Stomach (tissue), 9 donors: ENCODE results near the gene AFF1. TPM values are rescaled to one million over a fixed set of nuclear protein-coding genes. Genes with fewer than 3 reads are reported as not detected.

Experiments
- DNase-seq, 2 donors: peaks; one replicate each; pipeline versions ENCODE4 v3.0.0 to v3.0.0-alpha.2; 2013 to 2019
- H3K27ac ChIP-seq, 5 donors: fragments of 200-600 bp in 4 of 5; sonication (generic) in 4 of 5; one replicate each; pipeline ENCODE4 v1.5.1; 2013 to 2019; ENCODE audit warnings: mild to moderate bottlenecking in 1 of 5, moderate library complexity in 1 of 5
- H3K27me3 ChIP-seq, 3 donors: fragments of 200-600 bp; sonication (generic); one replicate each; pipeline ENCODE4 v1.5.1; 2017 to 2019; ENCODE audit warnings: mixed run types in 1 of 3
- H3K36me3 ChIP-seq, 4 donors: fragments of 200-600 bp; sonication (generic); 1 replicate in 3 of 4; 2 replicates in 1 of 4; pipeline ENCODE4 v1.5.1; 2016 to 2019
- H3K4me1 ChIP-seq, 4 donors: fragments of 200-600 bp; sonication (generic); one replicate each; pipeline ENCODE4 v1.5.1; 2016 to 2019
- H3K4me3 ChIP-seq, 4 donors: fragments of 200-600 bp; sonication (generic) in 3 of 4; one replicate each; pipeline ENCODE4 v1.5.1; 2016 to 2019; ENCODE audit warnings: mild to moderate bottlenecking in 1 of 4
- H3K9me3 ChIP-seq, 4 donors: fragments of 200-600 bp; sonication (generic); one replicate each; pipeline ENCODE4 v1.5.1; 2016 to 2019
- EP300 ChIP-seq: sonication (generic); formaldehyde crosslinking; IDR thresholded peaks from one replicate; pipeline ENCODE4 v1.6.1; 2017; ENCODE audit warnings: antibody characterized with exemption
- POLR2A ChIP-seq, 4 donors: fragments of 450-650 bp; IDR thresholded peaks; one replicate each; pipeline ENCODE4 v1.6.1; 2016; ENCODE audit warnings: antibody characterized with exemption in 4 of 4, control low read depth in 2 of 4, mild to moderate bottlenecking in 1 of 4, moderate library complexity in 1 of 4
- POLR2AphosphoS5 ChIP-seq, 3 donors: sonication (generic); formaldehyde crosslinking; IDR thresholded peaks; one replicate each; pipeline ENCODE4 v1.6.1; 2016; ENCODE audit warnings: antibody characterized with exemption in 3 of 3
- WGBS, 5 donors: extraction: QIAGEN DNeasy Blood & Tissue Kit in 3 of 5; methylation state at CpG; one replicate each; pipeline versions ENCODE4 v1.1.5 to v1.1.7; 2013 to 2018; 5-methylcytosine and 5-hydroxymethylcytosine counted together
- intact Hi-C: fragments of 100-400 bp; cut with DNase I; formaldehyde crosslinking; loops from one replicate; pipeline ENCODE4 v1.15.1; 2023; ENCODE audit warnings: low total_unique reads
- polyA plus RNA-seq, 3 donors: library from polyadenylated mRNA; stranded (reverse); fragments of 200-250 nt; gene quantifications; one replicate each; pipeline ENCODE4 v1.2.3, GENCODE V29; 2013
- total RNA-seq, 5 donors: library from RNA; depleted of rRNA; stranded (reverse); fragments of >200 nt; gene quantifications; one replicate each; pipeline versions ENCODE4 v1.1.0 to v1.2.3, GENCODE V29; 2014 to 2016
- TF ChIP-seq, protein P1 (sequence below), 7 experiments: fragments of 450-650 bp in 4 of 7; fragments of 200-600 bp in 3 of 7; sonication (generic) in 3 of 7; IDR thresholded peaks; one replicate each; pipeline ENCODE4 v1.5.1; 2016 to 2019; ENCODE audit warnings: antibody characterized with exemption in 7 of 7, control low read depth in 2 of 7, mild to moderate bottlenecking in 1 of 7
- donor health status: healthy with polysubstance abuse.
- donor health status: Bipolar disorder and iron deficiency.
- donor health status: healthy.

The AFF1 gene
- total and polyA plus RNA-seq, 8 donors: 6.9 to 177 (median 59.1) TPM

DNA sequence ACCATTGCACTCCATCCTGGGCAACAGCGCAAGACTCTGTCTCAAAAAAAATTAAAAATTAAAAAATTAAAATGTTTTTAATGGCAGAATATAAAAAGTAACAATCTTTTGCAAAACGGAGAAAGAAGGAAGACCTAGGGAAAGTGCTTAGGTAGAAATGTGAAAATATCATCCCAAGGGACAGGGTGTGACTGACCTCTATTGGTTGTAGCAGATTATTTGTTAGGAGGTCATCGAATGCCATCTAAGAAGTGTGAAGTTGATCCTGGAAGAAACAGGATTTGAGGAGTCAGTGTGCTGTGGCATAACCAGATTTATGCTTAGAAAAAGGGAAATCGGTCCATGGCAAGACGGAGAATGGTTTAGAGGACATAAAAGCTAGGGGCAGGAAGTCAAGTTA, 24.4 kb upstream of the AFF1 start:
- Histone ChIP-seq H3K9me3 (no peaks in the 10 kb centered on the region), H3K27me3 (no peaks in the 10 kb centered on the region), H3K4me1 (peaks cover 0 to 42% (median 24%) of the 10 kb centered on the region in 4 donors), H3K4me3 (no peak overlapping the region), H3K36me3 (peaks cover 0 to 5% (median 0%) of the 10 kb centered on the region in 4 donors), H3K27ac (no peak overlapping the region)
- intact Hi-C loops: no loop called here
- DNase-seq: no peak
- WGBS, 5 donors: 80 to 91% (median 82%) methylated on average over 5 of the region's 5 CpGs
- TF ChIP-seq POLR2A (IDR thresholded peaks at IDR 0.05) (no peak), EP300 (no peak)

DNA sequence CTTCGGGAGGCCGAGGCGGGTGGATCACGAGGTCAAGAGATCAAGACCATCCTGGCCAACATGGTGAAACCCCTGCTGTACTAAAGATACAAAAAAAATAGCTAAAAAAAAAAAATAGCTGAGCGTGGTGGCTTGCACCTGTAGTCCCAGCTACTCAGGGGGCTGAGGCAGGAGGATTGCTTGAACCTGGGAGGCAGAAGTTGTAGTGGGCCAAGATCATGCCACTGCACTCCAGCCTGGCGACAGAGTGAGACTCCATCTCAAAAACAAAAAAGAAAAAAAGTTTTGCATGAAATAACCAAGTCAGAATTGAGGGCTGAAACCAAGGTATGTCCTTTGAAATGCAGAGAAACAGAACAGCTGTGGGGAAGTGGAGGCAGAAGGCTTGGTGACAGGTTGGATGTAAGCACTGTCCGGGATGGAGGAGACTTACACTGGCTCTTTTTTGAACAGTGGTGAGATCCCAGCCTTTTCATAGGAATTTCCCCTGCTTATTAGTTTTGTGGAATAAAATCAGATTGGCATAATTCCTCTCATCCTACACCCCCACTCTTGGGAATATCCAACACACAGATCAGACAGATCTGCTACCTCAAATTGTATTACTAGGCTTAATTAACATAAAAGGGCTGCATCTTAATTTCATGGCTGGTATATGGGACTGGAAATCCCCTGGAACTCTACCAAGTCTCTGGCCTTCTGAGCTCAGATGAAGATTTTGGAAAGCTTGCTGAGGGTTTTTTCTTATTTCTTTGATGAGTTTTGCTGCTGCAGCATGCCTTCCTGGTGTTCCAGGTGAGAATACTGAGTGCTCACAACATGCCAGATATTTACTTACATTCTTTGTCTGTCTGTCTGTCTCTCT, 23.8 kb upstream of the AFF1 start:
- WGBS, 5 donors: 85 to 93% (median 89%) methylated on average over 7 of the region's 7 CpGs
- Histone ChIP-seq H3K36me3 (peaks cover 0 to 5% (median 0%) of the 10 kb centered on the region in 4 donors), H3K27me3 (no peaks in the 10 kb centered on the region), H3K4me3 (no peak overlapping the region), H3K4me1 (peaks cover 0 to 42% (median 24%) of the 10 kb centered on the region in 4 donors), H3K9me3 (no peaks in the 10 kb centered on the region), H3K27ac (no peak overlapping the region)
- TF ChIP-seq, protein P1, sequence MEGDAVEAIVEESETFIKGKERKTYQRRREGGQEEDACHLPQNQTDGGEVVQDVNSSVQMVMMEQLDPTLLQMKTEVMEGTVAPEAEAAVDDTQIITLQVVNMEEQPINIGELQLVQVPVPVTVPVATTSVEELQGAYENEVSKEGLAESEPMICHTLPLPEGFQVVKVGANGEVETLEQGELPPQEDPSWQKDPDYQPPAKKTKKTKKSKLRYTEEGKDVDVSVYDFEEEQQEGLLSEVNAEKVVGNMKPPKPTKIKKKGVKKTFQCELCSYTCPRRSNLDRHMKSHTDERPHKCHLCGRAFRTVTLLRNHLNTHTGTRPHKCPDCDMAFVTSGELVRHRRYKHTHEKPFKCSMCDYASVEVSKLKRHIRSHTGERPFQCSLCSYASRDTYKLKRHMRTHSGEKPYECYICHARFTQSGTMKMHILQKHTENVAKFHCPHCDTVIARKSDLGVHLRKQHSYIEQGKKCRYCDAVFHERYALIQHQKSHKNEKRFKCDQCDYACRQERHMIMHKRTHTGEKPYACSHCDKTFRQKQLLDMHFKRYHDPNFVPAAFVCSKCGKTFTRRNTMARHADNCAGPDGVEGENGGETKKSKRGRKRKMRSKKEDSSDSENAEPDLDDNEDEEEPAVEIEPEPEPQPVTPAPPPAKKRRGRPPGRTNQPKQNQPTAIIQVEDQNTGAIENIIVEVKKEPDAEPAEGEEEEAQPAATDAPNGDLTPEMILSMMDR (IDR thresholded peaks at IDR 0.05): no peak
- TF ChIP-seq POLR2A (IDR thresholded peaks at IDR 0.05): no peak
- intact Hi-C loops: no loop called here
- peak in 1 of 2 donors; percentile 45 for DNase-seq

DNA sequence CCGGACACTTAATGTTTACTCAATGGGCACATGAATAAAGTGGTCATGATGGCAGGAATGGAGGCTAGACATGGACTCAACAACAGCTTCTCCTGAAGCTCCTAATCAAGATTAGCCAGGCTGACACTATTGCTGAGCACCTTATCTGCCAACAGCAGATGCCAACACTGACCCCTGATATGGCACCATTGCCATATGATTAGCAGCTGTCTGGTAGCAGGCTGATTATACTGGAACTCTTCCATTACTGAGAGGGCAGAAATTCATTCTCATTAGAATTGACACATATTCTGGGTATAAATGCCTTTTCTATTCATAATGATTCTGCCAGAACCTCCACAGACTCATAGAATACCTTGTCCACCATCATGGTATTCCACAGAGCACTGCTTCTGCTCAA, 18.4 kb upstream of the AFF1 start:
- intact Hi-C loops: no loop called here
- 0 to 96% (median 36%) methylated on average over 1 of the region's 1 CpG for WGBS, 5 donors
- H3K27ac ChIP-seq: no peak overlapping the region
- no peaks in the 10 kb centered on the region for H3K9me3 ChIP-seq
- H3K4me1 ChIP-seq: peaks cover 0 to 5% (median 2%) of the 10 kb centered on the region in 4 donors
- no peaks in the 10 kb centered on the region for H3K27me3 ChIP-seq
- peaks cover 0 to 17% (median 0%) of the 10 kb centered on the region in 4 donors for H3K36me3 ChIP-seq
- no peak overlapping the region for H3K4me3 ChIP-seq
- DNase-seq: no peak
- no peak for TF ChIP-seq POLR2A (IDR thresholded peaks at IDR 0.05)
- TF ChIP-seq EP300: no peak
- no peak for TF ChIP-seq POLR2AphosphoS5 (IDR thresholded peaks at IDR 0.05)
- TF ChIP-seq, protein P1 (IDR thresholded peaks at IDR 0.05): no peak

DNA sequence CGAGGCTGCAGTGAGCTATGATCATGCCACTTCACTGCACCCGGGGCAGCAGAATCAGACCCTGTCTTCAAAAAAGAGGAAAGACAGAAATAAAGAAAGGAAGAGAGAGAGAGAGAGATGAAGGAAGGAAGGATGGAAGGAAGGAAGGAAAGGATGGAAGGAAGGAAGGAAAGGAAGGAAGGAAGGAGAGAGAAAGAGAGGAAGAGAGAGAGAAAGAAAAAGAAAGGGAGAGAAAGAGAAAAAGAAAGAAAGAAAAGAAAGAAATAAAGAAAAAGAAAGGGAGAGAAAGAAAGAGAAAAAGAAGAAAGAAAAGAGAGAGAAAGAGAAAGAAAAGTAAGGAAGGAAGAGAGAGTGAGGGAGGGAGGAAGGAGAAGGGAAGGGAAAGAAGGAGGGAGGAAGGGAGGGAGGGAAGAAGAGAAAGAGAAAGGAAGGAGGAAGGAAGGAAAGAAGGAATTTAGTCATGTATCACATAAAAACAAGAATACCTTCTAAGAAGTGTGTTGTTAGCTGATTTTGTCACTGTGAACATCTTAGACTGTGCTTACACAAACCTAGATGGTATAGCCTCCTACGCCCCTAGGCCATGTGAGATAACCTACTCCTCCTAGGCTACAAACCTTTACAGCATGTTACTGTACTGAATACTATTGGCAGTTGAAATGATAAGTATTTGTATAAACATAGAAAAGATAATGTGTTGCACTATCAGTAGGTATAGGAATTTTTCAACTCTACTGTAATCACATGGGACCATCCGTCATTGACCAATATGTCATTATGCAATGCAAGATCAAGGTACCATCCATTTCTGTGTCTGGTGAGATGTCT, 17.4 kb upstream of the AFF1 start:
- H3K27me3 ChIP-seq: no peaks in the 10 kb centered on the region
- no peaks in the 10 kb centered on the region for H3K9me3 ChIP-seq
- no peak overlapping the region for H3K27ac ChIP-seq
- no peak for DNase-seq
- 92 to 98% (median 94%) methylated on average over 4 of the region's 4 CpGs for WGBS, 5 donors
- intact Hi-C loops: no loop called here
- H3K4me1 ChIP-seq: peaks cover 0 to 5% (median 2%) of the 10 kb centered on the region in 4 donors
- no peak overlapping the region for H3K4me3 ChIP-seq
- H3K36me3 ChIP-seq: peaks cover 0 to 17% (median 0%) of the 10 kb centered on the region in 4 donors
- TF ChIP-seq POLR2AphosphoS5 (IDR thresholded peaks at IDR 0.05): no peak
- TF ChIP-seq, protein P1 (IDR thresholded peaks at IDR 0.05): no peak
- no peak for TF ChIP-seq EP300
- TF ChIP-seq POLR2A (IDR thresholded peaks at IDR 0.05): no peak
